ENCODE measurements around the gene SGCD.
"Not testable (repeated sequence)": the region's sequence is repeated elsewhere in the genome, so short reads cannot be mapped to it uniquely, and the experiment has no call there.

The SGCD gene

DNA sequence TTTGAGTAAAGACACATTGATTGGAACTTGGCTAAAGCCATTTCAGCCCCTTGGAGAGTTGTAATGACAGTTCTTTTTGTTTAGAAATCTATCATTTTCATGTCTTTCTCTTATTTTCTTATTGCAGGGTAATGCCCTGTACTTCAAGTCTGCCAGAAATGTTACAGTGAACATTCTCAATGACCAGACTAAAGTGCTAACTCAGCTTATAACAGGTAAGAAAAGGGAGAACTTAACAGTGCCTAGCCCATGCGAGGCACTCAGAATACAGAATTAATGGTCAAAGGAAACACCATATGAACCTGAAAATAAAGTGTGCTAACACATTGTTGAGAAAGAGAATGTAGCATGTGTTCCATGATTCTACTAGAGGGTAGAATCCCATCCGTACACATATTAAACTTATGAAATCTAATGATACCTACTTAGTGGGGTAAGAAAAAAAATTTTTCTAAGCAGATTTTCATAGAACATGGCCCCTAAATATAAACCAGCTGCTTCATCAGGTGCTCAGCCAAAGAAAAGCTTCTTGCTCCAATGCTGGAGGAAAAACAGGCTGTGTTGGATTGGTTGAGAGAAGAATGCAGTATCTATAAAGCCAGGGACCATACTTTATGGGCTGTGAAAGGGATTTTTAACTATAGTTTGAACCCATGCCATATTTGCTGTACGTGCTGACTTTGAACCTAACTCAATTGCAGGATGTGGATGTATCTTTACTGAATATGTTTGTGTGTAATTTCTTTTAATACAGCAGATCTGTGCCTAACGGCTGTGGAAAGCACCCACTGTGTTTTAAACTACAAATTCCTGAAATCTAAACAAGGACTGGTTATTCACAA is 262.4 kb downstream of the SGCD start:
- DNase-seq, result no peak

DNA sequence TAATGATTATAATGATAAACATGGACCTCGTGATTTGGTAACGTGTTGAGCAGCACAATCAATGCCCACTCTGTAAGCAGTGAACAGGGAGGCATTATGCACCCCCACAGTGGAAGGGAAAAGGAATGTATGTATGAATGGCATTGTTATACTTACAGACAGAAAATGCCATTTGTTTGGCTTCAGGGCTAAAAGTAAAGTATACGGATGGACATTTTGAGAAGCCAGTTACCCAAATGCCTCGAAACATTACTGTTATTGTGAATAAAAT is 262.9 kb downstream of the SGCD start:
- no peak for DNase-seq

DNA sequence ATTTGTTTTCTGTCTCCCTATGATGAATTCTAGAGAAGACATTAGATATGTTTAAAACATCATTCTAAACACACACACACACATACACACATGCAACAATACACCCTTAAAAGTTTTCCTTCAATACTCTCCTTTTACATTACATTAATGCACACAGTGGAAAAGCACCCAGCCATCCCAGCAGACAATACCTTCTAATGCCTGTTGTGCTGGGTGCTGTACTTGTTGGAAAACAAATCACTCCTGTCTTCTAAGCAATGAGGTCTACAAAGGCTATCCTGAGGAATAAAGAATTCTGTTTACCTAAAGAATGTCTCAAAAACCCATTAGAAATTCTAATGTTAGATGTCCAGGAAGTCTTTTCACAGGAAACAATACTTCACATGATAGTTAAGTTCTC is 264.0 kb downstream of the SGCD start:
- DNase-seq, result no peak

DNA sequence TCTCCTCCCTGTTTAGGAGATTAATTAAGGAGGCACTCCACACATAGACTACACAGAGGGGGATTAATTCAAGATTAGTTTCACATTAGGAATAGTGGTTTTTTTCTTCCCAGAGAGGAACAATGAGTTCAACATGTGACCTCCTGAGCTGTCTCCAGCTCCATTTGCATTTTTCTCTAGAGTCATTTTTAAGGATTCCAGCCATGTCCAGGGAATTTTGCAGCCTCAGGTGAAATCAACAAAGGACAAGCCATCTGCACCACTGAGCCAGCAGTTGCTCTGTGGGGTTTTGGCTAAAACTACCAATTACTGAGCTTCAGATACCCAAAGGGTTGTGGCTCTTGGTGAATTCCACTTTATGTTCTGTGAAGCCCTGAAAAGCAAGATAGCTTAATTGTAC is 264.7 kb downstream of the SGCD start:
- no peak for DNase-seq

DNA sequence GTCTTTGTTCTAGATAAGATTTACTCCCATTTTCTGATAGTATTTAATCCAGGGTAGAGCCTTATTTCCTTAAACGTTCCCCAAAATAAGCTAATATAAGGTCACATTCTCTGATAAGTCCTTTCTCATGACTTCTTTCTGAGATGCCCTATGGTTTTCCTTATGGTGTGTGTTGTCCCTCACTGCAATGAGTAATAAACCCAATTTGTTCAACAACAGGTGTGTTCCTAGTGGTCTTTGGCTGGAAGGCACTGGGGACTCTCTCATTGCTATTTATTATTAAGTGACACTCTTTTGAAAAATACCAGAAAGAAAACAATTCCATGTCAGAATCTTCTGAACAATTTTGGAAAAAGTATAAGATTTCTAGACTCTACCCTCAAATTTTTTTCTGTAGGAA is 266.6 kb downstream of the SGCD start:
- no peak for DNase-seq

DNA sequence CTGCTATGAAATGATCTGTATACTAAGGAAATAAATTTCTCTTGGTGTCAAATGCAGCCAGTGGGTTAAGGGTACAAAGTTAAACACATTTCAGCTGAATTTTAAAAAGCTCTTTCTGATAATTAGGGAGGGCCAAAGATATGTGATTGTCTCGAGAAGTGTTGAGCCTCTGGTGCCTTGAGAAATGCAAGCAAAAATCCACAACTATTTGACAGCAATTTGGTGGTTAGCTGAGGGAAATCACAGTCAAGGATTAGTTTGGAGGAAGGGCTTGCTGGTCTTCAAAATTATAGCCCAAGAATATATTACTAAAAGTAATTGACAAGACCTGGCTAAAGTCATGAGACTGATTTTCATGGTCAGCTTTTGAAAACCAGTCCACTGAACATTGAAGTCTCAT is 267.4 kb downstream of the SGCD start:
- DNase-seq, result no peak

DNA sequence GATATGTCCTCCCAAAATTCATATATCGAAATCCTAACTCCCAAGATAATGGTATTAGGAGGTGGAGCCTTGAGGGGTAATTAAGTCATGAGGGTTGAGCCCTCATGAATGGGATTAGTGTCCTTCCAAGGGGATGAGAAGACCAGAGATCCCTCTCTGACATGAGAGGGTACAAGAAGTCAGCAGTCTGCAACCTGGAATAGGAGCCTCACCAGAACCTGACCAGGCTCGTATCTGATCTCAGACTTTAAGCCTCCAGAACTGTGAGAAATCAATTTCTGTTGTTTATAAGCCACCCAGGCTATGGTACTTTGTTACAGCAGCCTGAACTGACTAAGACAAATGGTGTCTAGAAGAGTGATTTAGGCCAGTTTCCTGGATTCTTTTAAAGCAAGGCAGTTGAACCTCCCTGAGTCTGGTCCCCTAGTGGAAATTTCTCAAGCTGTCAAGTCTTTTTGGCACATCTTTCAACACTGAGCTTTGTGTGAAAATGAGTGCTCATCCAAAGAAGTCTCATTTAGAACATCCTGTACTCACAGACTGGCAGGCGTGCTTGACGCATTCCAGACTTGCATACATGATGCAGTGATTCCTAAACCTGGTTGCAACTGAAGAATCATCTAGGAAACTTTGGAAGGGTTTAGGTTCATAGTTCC is 268.3 kb downstream of the SGCD start:
- DNase-seq, result no peak

DNA sequence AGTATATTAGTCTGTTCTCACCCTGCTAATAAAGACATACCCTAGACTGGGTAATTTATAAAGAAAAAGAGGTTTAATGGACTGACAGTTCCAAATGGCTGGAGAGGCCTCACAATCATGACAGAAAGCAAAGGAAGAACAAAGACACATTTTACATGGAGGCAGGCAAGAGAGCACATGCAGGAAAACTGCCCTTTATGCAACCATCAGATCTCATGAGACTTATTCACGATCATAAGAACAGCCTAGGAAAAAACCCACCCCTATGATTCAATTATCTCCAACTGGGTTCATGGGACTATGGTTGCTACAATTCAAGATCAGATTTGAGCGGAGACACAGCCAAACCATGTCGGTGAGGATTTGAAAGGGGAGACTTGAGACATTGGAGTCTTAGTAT is 270.3 kb downstream of the SGCD start:
- DNase-seq, result no peak

DNA sequence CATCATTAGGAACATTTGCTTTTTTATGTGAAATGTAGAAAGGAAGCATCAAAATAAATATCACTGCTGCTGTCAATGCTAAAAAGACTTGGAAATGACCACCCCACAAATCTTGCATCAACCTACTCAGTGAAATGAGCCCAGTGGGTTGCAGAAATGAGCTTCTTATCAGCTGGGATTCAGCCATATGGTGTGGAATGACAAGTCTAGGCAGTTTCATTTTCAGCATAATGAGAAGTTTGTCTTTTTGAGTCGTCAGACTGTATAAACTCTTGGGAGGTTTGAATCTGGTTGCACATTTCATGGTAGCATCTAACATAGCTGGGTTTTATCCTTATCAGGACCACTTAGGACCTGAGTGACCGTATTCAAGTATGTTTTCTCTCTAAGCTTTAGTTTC is 272.0 kb downstream of the SGCD start:
- no peak for DNase-seq

DNA sequence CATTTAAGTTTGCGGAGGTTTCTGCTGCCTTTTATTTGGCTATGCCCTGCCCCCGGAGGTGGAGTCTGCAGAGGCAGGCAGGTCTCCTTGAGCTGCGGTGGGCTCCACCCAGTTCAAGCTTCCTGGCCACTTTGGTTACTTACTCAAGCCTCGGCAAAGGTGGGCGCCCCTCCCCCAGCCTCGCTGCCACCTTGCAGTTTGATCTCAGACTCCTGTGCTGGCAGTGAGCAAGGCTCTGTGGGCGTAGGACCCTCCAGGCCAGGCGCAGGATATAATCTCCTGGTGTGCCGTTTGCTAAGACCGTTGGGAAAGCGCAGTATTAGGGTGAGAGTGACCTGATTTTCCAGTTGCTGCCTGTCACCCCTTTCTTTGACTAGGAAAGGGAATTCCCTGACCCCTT is 283.6 kb downstream of the SGCD start:
- DNase-seq, result not testable (repeated sequence)

DNA sequence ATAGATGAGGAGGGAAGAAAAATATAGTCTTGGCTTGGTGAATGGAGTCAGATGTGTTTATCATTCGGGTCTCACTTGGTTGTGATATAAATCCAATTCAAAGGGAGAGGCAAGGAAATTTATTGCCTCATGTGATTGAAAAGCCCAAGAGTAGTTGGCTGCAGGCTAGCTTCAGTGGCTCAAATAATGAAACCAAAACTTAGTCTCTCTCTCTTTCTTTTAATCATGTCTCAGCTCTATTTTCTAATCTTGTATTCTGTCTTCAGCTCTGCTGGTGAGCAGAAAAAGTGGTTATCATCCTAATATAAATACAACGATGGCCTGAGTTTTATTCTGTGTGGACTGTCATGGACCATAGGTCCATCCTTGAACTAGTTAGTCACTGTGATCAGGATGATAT is 288.9 kb downstream of the SGCD start:
- no peak for DNase-seq

DNA sequence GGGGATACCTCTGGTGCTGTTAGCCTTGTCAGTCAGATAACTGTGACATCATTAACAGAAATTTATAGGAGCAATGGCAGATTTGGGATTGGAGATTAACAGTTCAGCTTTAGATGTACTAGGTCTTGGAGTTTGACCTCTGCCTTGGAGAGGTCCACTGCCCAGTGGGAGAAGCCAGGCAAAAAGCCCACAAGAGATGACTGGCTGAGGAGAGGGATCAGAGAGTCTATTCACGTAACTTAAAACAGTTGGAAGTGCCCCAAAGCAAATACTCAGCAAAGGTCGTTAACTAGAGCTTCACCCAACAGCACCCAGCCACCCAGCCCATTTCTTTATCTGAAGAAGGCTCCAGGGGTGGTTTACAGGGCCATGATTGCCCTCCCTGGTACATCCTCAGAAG is 290.5 kb downstream of the SGCD start:
- no peak for DNase-seq

DNA sequence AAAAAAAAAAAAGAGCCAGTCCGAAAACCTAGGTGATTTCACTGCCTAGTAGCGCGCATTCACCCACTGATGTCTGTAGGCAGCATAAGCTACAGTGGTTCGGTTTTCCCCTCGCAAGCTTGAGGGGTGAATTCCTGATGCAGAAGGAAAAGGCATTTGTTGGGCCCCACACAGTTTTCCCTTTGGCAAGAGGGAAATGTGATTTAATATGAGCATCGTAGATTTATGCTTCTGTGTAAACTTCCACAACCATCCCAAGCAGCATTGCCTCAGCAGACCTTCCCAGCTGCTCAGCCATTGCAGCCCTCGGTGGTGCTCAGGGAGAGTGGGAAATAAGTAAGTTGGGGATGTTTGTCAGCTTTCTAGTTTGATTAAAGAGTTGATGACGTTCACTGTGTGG is 291.6 kb downstream of the SGCD start:
- no peak for DNase-seq

DNA sequence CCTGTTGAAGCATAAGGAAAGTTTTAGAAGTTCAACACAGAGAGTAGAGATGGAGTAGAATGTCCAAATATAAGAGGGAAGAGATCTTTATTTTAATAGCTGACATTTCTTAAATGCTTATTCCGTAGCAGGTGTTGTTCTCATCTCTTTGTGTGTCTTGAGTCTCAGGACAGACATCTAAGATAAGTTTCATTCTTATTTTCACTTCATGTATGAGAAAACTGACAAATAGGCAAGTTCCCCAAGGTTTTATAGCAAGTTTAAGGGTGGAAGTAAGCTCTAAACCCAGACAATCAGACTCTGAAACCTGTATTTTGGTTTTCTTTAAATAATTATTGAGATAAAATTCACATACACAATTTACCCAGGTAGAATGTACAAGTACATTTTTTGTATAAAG is 294.8 kb downstream of the SGCD start:
- DNase-seq, result no peak

DNA sequence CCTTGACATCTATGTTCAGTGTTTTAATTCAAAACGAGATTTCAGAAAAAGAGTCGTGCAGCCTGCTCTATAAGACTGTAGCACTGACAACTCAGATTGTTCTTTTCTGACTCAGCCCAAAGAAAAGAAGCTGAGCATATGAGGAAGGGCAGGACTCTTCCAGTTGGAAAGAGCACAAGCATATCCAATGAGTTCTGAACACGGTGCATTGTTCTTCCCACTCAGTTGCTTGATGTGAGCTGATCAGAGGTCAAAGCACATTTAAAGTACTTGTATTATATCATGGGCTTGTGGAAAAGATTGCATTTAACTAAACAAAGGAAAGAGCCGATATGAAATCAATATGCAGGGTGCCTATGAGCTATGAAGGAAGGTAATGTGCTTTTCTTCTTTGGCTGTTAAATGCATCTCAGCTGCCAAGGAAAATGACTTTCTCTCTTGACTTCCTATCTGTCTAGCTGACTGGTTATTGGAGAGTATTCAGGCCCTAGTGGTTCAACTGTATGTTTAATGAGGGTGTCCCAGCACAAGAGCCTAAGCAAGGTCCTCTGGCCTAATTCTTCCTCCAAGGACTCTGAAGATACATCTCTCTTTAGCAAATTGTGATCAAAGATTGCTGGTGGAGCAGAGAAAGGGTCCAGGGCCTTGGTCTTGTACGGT is 296.5 kb downstream of the SGCD start:
- DNase-seq, result no peak

DNA sequence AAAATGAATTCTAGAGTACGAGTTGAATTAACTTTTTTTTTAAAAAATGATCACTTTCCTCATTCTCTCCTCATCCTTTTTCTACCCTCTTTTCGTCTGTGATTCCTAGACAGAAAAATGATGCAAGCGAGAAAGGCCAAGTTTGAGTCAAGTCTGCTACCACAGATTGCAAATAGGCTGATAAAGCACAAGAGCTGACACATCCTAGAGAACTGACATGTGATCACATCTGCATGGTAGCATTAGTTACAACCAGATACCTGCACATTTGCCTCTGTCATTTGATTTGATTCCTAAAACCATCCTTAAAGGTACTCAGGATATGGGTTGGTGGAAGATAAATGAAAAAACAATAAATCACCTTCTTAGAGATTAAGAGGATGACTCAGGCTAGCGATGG is 297.7 kb downstream of the SGCD start:
- DNase-seq, result no peak

DNA sequence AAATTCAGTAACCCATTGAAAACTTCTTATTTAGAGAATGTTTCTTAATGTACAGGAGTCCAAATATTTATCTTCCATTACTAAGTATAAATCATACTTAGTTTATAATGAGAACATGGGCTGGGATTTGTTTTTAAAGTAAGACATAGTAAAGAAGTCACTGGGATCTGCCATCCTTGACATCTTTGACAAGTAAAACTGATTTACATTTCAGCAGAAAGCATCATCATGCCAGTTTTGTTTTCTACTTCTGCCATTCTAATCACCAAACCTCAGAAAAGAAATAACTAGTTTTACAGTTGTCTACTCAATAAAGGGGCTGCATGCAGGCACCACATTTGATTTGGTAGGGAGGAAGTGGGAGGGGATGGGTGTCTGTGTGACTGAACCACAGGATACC is 301.5 kb downstream of the SGCD start:
- no peak for DNase-seq

DNA sequence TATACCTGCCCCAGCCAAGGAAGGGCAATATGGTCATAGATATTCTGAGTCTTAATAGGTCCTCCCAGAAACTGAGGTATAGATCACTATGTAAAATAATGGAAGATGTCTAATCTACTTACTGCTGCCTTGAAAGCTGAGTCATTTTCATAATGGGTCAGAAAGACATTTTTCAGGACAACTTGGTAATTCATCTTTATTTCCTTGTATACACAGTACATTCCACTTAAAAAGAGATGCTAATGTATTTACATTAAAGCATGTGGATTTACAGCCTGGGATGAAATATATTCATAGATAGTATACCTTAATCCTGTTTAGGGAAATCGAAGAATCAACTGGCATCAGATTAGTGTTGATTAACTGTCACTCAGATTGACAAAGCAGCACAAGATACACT is 304.0 kb downstream of the SGCD start:
- no peak for DNase-seq

DNA sequence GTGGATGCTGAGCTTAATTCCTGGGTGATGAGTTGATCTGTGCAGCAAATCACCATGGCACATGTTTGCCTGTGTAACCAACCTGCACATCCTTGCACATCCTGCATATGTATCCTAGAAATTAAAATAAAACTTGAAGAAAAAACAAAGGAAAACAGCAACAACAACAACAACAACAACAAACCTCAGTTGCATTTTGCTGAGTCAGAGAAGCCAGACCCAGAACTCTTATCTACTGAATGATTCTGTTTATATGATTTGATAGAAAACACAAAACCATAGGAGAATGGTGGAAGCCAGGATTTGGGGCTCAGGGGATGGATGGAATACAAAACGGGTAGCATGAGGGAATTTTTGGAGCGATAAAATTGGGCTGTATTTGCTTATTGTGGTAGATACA is 307.3 kb downstream of the SGCD start:
- no peak for DNase-seq

DNA sequence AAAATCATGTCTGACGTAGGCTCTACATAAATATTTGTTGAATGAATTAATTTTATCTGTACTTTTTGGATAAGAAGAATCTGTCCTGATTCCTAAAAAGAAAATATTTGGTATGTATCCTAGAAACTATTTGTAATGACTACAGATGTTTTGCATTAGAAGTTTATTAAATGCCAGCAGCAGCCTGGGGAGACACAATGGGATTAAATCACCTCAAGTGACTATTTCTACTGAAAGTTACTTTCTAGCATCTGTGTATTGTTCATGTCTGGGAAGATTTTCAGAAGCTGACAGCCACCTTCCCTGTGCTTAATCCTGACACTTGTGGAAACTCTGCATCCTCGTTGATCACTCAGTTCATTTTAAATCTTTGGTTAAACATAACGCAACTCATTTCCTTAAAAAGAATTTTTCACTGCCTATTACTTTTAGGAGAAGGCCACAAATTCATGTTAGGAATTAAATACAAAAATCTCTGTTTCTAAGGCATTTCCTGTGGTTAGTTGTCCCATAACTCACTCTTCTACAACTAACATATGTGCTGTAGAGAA is 313.8 kb downstream of the SGCD start:
- DNase-seq, result no peak

DNA sequence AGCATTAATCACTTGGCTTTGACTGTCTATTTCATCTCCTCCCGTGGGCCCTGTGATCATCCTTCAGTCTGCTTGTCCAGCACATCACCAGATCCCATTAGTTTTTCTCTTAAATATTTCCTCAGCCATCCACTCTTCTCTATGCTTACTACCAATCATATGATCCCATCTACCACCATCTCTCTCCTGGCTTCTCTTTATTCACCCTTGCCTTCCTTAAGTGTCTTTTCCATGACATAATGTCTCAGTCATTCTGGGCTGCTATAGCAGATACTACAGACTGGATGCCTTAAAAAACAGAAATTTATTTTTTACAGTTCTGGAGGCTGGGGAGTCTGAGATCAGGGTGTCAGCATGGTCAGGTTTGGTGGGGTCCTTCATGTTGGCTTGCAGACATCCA is 314.7 kb downstream of the SGCD start:
- DNase-seq, result no peak

DNA sequence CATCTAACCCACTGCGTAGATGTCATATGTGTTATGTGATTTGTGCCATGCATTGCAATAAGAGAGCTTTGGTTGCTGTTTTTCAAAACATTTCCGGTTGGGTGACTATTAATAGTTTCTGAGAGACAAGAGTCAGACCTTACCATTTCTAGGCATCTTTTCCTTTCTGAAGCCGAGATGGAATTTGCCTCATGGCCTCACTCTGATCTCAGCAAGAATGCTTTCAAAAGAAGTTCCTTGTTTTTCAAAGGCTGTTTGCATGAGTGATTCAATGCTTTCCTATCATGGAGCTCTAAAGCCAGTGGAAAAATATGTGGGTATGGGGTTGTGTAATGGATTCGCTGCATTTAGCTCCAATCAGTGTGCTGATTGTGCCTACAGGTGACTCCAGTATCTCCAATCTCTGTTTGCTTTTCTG is 320.1 kb downstream of the SGCD start:
- DNase-seq, result no peak

DNA sequence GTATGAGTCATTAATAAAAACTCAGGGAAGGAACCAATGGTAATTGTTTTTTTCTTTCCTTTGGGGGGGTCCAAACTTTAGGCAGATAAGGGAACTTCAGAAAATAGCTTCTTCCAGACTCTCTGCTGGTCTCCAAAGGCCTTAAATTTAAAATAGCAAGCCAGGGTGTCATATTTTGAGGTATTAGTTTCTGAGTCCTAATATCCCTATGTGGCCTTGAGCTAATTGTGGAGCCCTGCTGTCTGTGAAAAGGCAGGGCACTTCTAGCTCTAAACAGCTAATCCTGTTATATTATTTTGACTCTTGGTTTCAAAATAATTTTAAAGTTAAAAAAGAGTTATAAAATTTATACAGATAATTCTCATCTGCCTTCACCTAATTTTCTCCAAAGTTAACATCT is 327.5 kb downstream of the SGCD start:
- no peak for DNase-seq

DNA sequence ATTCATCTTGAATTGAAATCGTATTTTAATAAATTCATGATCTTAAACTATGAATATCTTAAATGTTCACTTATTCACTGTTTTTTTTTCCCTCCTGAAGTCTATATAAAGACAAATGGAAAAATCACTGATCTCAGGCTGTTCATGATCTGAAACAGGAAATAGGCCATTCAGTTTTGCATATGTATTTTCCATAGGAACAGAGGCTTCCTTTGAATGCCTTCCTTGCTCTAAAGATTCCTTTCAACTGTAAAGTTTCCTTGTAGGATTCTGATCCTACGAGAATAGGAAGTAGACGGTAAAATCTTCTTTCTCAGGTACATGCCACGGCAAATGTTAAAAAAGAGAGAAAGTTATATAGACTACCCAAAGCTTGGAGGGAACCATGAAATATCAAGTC is 328.8 kb downstream of the SGCD start:
- DNase-seq, result no peak
